SU-DHL-6 (cell line): ENCODE measurements around the gene ENTPD6.

Experiments used
- CTCF ChIP-seq: fragments of 200-600 bp; sonication (generic); IDR thresholded peaks from one replicate; pipeline ENCODE4 v1.5.1; 2017; ENCODE audit warnings: antibody characterized with exemption, mild to moderate bottlenecking, low read length, moderate library complexity; ENCODE audit not compliant: insufficient read depth, poor library complexity, severe bottlenecking
- EZH2phosphoT487 ChIP-seq: fragments of 200-600 bp; sonication (generic), shearing (Covaris generic); conservative IDR thresholded peaks from 2 replicates; pipeline ENCODE4 v1.6.1; 2018; ENCODE audit warnings: mild to moderate bottlenecking, antibody characterized with exemption, low read length, moderate library complexity, mixed read lengths

- TF ChIP-seq CTCF, result no peak
- TF ChIP-seq EZH2phosphoT487, result no peak
Observed at GRCh38 chr20:25259358-25259757, 63.8 kb downstream of the ENTPD6 start.
